IMR-90 (cell line): ENCODE data around the gene TTC27. TPM values are rescaled to one million over a fixed set of nuclear protein-coding genes. Genes with fewer than 3 reads are reported as not detected.

ENCODE experiments used
- ATAC-seq: fragments of 200-7000 bp; cut with Tn5 transposase; 2 replicates; pipeline ENCODE4 v1.9.1; 2020; ENCODE audit warnings: low read depth, mild to moderate bottlenecking, moderate library complexity
- BruUV-seq: library from RNA; stranded (reverse); fragments of 400-500 nt; replicated peaks from 2 replicates; lab custom pipeline; 2021; lab: Mats Ljungman, UMichigan
- CTCF ChIA-PET: fragments of 300-600 bp; formaldehyde crosslinking; extraction: SDS; loops from one replicate; lab custom pipeline; 2021; ENCODE audit warnings: antibody characterized with exemption; lab: Yijun Ruan, JAX
- POLR2A ChIA-PET: fragments of 300-600 bp; sonication (Branson Sonifier 250); formaldehyde crosslinking; loops from one replicate; lab custom pipeline; 2022; ENCODE audit warnings: antibody characterized with exemption; ENCODE audit not compliant: unreplicated experiment; lab: Charles Lee
- DNase-seq: peaks from one replicate; pipeline ENCODE4 v3.0.0; 2013
- H2AFZ ChIP-seq: replicated peaks from 2 replicates; pipeline ENCODE3; 2013; ENCODE audit warnings: low read length, mild to moderate bottlenecking; ENCODE audit not compliant: poor library complexity
- H2AK5ac ChIP-seq: 2 replicates; pipeline ENCODE4 v1.6.1; 2013; ENCODE audit warnings: low read depth, low read length, inconsistent platforms
- H2AK9ac ChIP-seq: replicated peaks from 2 replicates; pipeline ENCODE3; 2013; ENCODE audit warnings: mild to moderate bottlenecking, low read depth, low read length, moderate library complexity; ENCODE audit not compliant: poor library complexity
- H2BK120ac ChIP-seq: 2 replicates; pipeline ENCODE4 v1.6.1; 2013; ENCODE audit warnings: low read depth, low read length, inconsistent platforms
- H2BK15ac ChIP-seq: 3 replicates; pipeline ENCODE4 v1.6.1; 2013; ENCODE audit warnings: low read depth, low read length, inconsistent platforms
- H2BK20ac ChIP-seq: 2 replicates; pipeline ENCODE4 v1.6.1; 2013; ENCODE audit warnings: low read depth, mild to moderate bottlenecking, inconsistent platforms, low read length, moderate library complexity
- H2BK5ac ChIP-seq: 2 replicates; pipeline ENCODE4 v1.6.1; 2013; ENCODE audit warnings: mild to moderate bottlenecking, low read depth, low read length, inconsistent platforms; ENCODE audit not compliant: poor library complexity, severe bottlenecking
- H3K14ac ChIP-seq: replicated peaks from 2 replicates; pipeline ENCODE4 v1.6.1; 2013; ENCODE audit warnings: low read depth, low read length, inconsistent platforms
- H3K18ac ChIP-seq: 2 replicates; pipeline ENCODE4 v1.6.1; 2013; ENCODE audit warnings: low read depth, low read length, control low read depth
- H3K23ac ChIP-seq: 2 replicates; pipeline ENCODE4 v1.6.1; 2013; ENCODE audit warnings: low read depth, low read length, inconsistent platforms
- H3K27ac ChIP-seq: 2 replicates; pipeline ENCODE4 v1.5.1; 2013; ENCODE audit warnings: mild to moderate bottlenecking, control low read depth, low read length; ENCODE audit not compliant: insufficient read depth
- H3K27me3 ChIP-seq: 2 replicates; pipeline ENCODE4 v1.6.1; 2013; ENCODE audit warnings: low read length; ENCODE audit not compliant: control insufficient read depth, insufficient read depth
- H3K36me3 ChIP-seq: 2 replicates; pipeline ENCODE4 v1.6.1; 2013; ENCODE audit warnings: low read length, mixed read lengths; ENCODE audit not compliant: control insufficient read depth, insufficient read depth
- H3K4ac ChIP-seq: 2 replicates; pipeline ENCODE4 v1.6.1; 2013; ENCODE audit warnings: low read depth, low read length, inconsistent platforms
- H3K4me1 ChIP-seq: 2 replicates; pipeline ENCODE4 v1.6.1; 2013; ENCODE audit warnings: low read length, mixed read lengths; ENCODE audit not compliant: control insufficient read depth, insufficient read depth
- H3K4me2 ChIP-seq: 2 replicates; pipeline ENCODE4 v1.6.1; 2013; ENCODE audit warnings: low read depth, mild to moderate bottlenecking, control low read depth, low read length, moderate library complexity
- H3K4me3 ChIP-seq: 2 replicates; pipeline ENCODE4 v1.5.1; 2013; ENCODE audit warnings: low read depth, mild to moderate bottlenecking, control low read depth, low read length, moderate library complexity; ENCODE audit not compliant: insufficient read depth
- H3K56ac ChIP-seq: 2 replicates; pipeline ENCODE4 v1.6.1; 2013; ENCODE audit warnings: low read length, inconsistent platforms; ENCODE audit not compliant: insufficient read depth; ENCODE audit errors: extremely low read depth
- H3K79me1 ChIP-seq, 2 experiments: 2 replicates each; pipeline ENCODE4 v1.6.1; 2013; ENCODE audit warnings: low read length in 2 of 2, inconsistent platforms in 1 of 2, low read depth in 1 of 2
- H3K9ac ChIP-seq: 2 replicates; pipeline ENCODE4 v1.6.1; 2013; ENCODE audit warnings: low read depth, low read length, control low read depth
- H3K9me1 ChIP-seq: 2 replicates; pipeline ENCODE4 v1.6.1; 2013; ENCODE audit warnings: low read length, inconsistent platforms; ENCODE audit not compliant: insufficient read depth
- H3K9me3 ChIP-seq: 2 replicates; pipeline ENCODE4 v1.6.1; 2013; ENCODE audit warnings: low read length; ENCODE audit not compliant: control insufficient read depth, insufficient read depth
- H4K20me1 ChIP-seq: 2 replicates; pipeline ENCODE4 v1.6.1; 2013; ENCODE audit warnings: low read length, inconsistent platforms; ENCODE audit not compliant: insufficient read depth
- H4K5ac ChIP-seq: 2 replicates; pipeline ENCODE4 v1.6.1; 2013; ENCODE audit warnings: mild to moderate bottlenecking, low read depth, low read length, control low read depth
- H4K8ac ChIP-seq, 2 experiments: 2 replicates each; pipeline ENCODE4 v1.6.1; 2013; ENCODE audit warnings: low read depth in 2 of 2, low read length in 2 of 2, control low read depth in 1 of 2, inconsistent platforms in 1 of 2
- H4K91ac ChIP-seq: 2 replicates; pipeline ENCODE4 v1.6.1; 2013; ENCODE audit warnings: low read depth, low read length, inconsistent platforms; ENCODE audit not compliant: insufficient read depth
- CEBPB ChIP-seq: IDR thresholded peaks from 2 replicates; pipeline ENCODE4 v1.6.1; 2012; ENCODE audit warnings: low read depth, low read length, improper control_type of control experiment
- CHD1 ChIP-seq: IDR thresholded peaks from 2 replicates; pipeline ENCODE4 v1.6.1; 2012; ENCODE audit warnings: low read depth, low read length, improper control_type of control experiment
- ELK1 ChIP-seq: fragments of 150-350 bp; IDR thresholded peaks from 2 replicates; pipeline ENCODE4 v1.6.1; 2016; ENCODE audit warnings: low read depth, mild to moderate bottlenecking, low read length, moderate library complexity, borderline replicate concordance
- FOS ChIP-seq: fragments of 150-350 bp; IDR thresholded peaks from 2 replicates; pipeline ENCODE4 v1.6.1; 2016; ENCODE audit warnings: low read depth, low read length
- MAFK ChIP-seq: IDR thresholded peaks from 2 replicates; pipeline ENCODE4 v1.6.1; 2012; ENCODE audit warnings: low read depth, low read length, improper control_type of control experiment
- MAZ ChIP-seq: IDR thresholded peaks from 2 replicates; pipeline ENCODE4 v1.6.1; 2012; ENCODE audit warnings: low read depth, mild to moderate bottlenecking, low read length, improper control_type of control experiment, moderate library complexity, borderline replicate concordance
- MXI1 ChIP-seq: IDR thresholded peaks from 2 replicates; pipeline ENCODE4 v1.6.1; 2012; ENCODE audit warnings: low read depth, mild to moderate bottlenecking, low read length, moderate library complexity, borderline replicate concordance
- NFE2L2 ChIP-seq: fragments of 150-350 bp; IDR thresholded peaks from 2 replicates; pipeline ENCODE4 v1.6.1; 2016; ENCODE audit warnings: low read depth, mild to moderate bottlenecking, low read length
- POLR2A ChIP-seq: IDR thresholded peaks from 2 replicates; pipeline ENCODE4 v1.6.1; 2012; ENCODE audit warnings: mild to moderate bottlenecking, low read depth, low read length
- RAD21 ChIP-seq: IDR thresholded peaks from 2 replicates; pipeline ENCODE4 v1.6.1; 2012; ENCODE audit warnings: low read length, improper control_type of control experiment
- RCOR1 ChIP-seq: IDR thresholded peaks from 2 replicates; pipeline ENCODE4 v1.6.1; 2012; ENCODE audit warnings: mild to moderate bottlenecking, low read length, improper control_type of control experiment; ENCODE audit not compliant: insufficient replicate concordance
- SMC3 ChIP-seq: fragments of 150-350 bp; IDR thresholded peaks from 2 replicates; pipeline ENCODE4 v1.6.1; 2016; ENCODE audit warnings: low read depth, mild to moderate bottlenecking, antibody characterized with exemption, low read length, moderate library complexity
- WGBS, 2 experiments: methylation state at CpG; one replicate each; pipeline versions ENCODE4 v1.1.5 to v1.1.7; 2013; ENCODE audit warnings: missing lambda C conversion rate in 2 of 2; ENCODE audit not compliant: insufficient read length in 1 of 2; ENCODE audit errors: extremely low coverage in 2 of 2; 5-methylcytosine and 5-hydroxymethylcytosine counted together
- dilution Hi-C: fragments of 300-500 bp; cut with HindIII; formaldehyde crosslinking; loops from one replicate; pipeline ENCODE4 v1.14.3; 2018; ENCODE audit warnings: low sequenced_read_pairs; ENCODE audit not compliant: unreplicated experiment
- in situ Hi-C: fragments of 300-500 bp; cut with MboI; formaldehyde crosslinking; loops from 3 replicates; pipeline ENCODE4 v1.14.3; 2019; ENCODE audit warnings: low sequenced_read_pairs, inconsistent platforms, mixed read lengths
- intact Hi-C: fragments of 100-400 bp; cut with micrococcal nuclease; formaldehyde crosslinking; loops from 2 replicates; pipeline ENCODE4 v1.10.0; 2022
- polyA plus RNA-seq, 3 experiments: library from polyadenylated mRNA; depleted of rRNA; stranded (reverse); fragments of >200 nt; gene quantifications; 2 replicates each; pipeline ENCODE4 v1.2.3, GENCODE V29; 2012; ENCODE audit warnings: low replicate concordance in 1 of 3
- total RNA-seq: library from RNA; depleted of rRNA; stranded (reverse); fragments of >200 nt; gene quantifications from 2 replicates; pipeline ENCODE4 v1.2.3, GENCODE V29; 2012
- TF ChIP-seq, protein P1 (sequence below): fragments of 150-350 bp; IDR thresholded peaks from 2 replicates; pipeline ENCODE4 v1.6.1; 2017; ENCODE audit warnings: mild to moderate bottlenecking, antibody characterized with exemption, low read length, low read depth
- TF ChIP-seq, protein P2 (sequence below): conservative IDR thresholded peaks from 2 replicates; pipeline ENCODE4 v1.5.1; 2012; ENCODE audit warnings: mild to moderate bottlenecking, low read depth, low read length, improper control_type of control experiment

Gene TTC27
- total and polyA plus RNA-seq, 2 of the 4 experiments (the other 2 are of a cell fraction) = 12.7 to 30.5 TPM

DNA sequence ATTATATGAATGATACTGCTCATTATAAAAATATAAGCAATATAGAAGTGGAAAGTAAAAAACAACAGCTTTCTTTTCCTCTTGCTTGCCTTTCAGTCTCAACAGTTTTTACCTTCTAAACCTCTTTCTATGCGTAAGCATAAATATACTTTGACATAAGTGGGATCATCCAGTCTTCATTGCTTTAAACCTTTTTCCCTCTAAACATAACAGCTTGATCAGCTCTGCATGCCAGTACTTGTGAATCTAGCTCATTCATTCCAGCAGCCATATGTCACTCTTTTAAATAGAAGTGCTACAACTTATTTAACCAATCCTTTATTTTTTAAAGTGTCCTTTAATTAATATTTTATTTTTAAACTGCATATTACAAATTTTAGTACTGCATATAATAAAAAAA is 88.1 kb downstream of the TTC27 start:
- H4K5ac ChIP-seq = no peak overlapping the region
- in situ Hi-C loops (no loop called here), dilution Hi-C loops (no loop called here), intact Hi-C loops (no loop called here)
- H2AK5ac ChIP-seq = no peak overlapping the region
- no peak overlapping the region for H3K4me2 ChIP-seq
- H3K4me1 ChIP-seq = peaks cover 3% of the 10 kb centered on the region
- POLR2A ChIA-PET = no interaction called here
- no peak overlapping the region for H3K18ac ChIP-seq
- peak; percentile 63 for DNase-seq
- no TSS peak for BruUV-seq
- CTCF ChIA-PET = no interaction called here
- H4K20me1 ChIP-seq = no peaks in the 10 kb centered on the region
- H3K4ac ChIP-seq = no peak overlapping the region
- H3K9ac ChIP-seq = no peak overlapping the region
- H3K9me3 ChIP-seq = no peaks in the 10 kb centered on the region
- H3K27ac ChIP-seq = no peak overlapping the region
- no peak overlapping the region for H3K23ac ChIP-seq
- H3K14ac ChIP-seq = no peak overlapping the region
- no peak overlapping the region; a peak in 1 of 4 replicates for H4K8ac ChIP-seq
- no peak overlapping the region for H4K91ac ChIP-seq
- WGBS, 2 experiments = no CpG with 5 or more reads among the region's 1 CpG
- H3K9me1 ChIP-seq = 0 out of 2 replicates have a peak, but pooled peaks cover 3% of the 10 kb centered on the region
- no peak overlapping the region for H3K4me3 ChIP-seq
- H3K36me3 ChIP-seq = peaks cover 2% of the 10 kb centered on the region; the same call in 1 of the 2 replicates
- ATAC-seq = peak; percentile 42
- H2BK120ac ChIP-seq = no peak overlapping the region
- no peak overlapping the region for H2BK5ac ChIP-seq
- H3K56ac ChIP-seq = no peak overlapping the region
- H2AK9ac ChIP-seq = no peak overlapping the region
- H2AFZ ChIP-seq = no peak overlapping the region
- H3K79me1 ChIP-seq = peaks cover 5 to 9% of the 10 kb centered on the region in 2 experiments; a peak in 3 of 4 replicates
- H2BK20ac ChIP-seq = no peak overlapping the region
- H3K27me3 ChIP-seq = no peaks in the 10 kb centered on the region
- TF ChIP-seq CHD1 (no peak), RAD21 (no peak), SMC3 (no peak), CEBPB (no peak), ELK1 (no peak), FOS (no peak), POLR2A (no peak), RCOR1 (no peak), MXI1 (no peak), MAFK (no peak), NFE2L2 (no peak), MAZ (no peak)
- TF ChIP-seq, protein P1, sequence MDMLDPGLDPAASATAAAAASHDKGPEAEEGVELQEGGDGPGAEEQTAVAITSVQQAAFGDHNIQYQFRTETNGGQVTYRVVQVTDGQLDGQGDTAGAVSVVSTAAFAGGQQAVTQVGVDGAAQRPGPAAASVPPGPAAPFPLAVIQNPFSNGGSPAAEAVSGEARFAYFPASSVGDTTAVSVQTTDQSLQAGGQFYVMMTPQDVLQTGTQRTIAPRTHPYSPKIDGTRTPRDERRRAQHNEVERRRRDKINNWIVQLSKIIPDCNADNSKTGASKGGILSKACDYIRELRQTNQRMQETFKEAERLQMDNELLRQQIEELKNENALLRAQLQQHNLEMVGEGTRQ = no peak
- TF ChIP-seq, protein P2, sequence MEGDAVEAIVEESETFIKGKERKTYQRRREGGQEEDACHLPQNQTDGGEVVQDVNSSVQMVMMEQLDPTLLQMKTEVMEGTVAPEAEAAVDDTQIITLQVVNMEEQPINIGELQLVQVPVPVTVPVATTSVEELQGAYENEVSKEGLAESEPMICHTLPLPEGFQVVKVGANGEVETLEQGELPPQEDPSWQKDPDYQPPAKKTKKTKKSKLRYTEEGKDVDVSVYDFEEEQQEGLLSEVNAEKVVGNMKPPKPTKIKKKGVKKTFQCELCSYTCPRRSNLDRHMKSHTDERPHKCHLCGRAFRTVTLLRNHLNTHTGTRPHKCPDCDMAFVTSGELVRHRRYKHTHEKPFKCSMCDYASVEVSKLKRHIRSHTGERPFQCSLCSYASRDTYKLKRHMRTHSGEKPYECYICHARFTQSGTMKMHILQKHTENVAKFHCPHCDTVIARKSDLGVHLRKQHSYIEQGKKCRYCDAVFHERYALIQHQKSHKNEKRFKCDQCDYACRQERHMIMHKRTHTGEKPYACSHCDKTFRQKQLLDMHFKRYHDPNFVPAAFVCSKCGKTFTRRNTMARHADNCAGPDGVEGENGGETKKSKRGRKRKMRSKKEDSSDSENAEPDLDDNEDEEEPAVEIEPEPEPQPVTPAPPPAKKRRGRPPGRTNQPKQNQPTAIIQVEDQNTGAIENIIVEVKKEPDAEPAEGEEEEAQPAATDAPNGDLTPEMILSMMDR = no peak
- no peak overlapping the region for H2BK15ac ChIP-seq
